ENCODE results near the gene CACNG7. TPM values are rescaled to one million over a fixed set of nuclear protein-coding genes. Genes with fewer than 3 reads are reported as not detected.
A peak's percentile ranks its signal among the peaks of the same experiment; 100 is the strongest.
"Not testable (repeated sequence)": the region's sequence is repeated elsewhere in the genome, so short reads cannot be mapped to it uniquely, and the experiment has no call there.

Gene CACNG7
- not detected for total RNA-seq
- long read RNA-seq, donor 1, result 0 reads
- long read RNA-seq, donor 2, result 0 reads

GRCh38 chr19:53908935-53909415, at the start of gene CACNG7:
TSS of gene CACNG7 (plus strand) at chr19:53909278. CDS start at chr19:53912832, 3,554 bp downstream.
- intact Hi-C loops (cut with DNase I), result no loop called here
- no peak for DNase-seq (ENCODE audit: low spot score)

- no peak for DNase-seq (ENCODE audit: low spot score)
- intact Hi-C loops (cut with DNase I), result no loop called here
These were observed 44.7 kb upstream of the CACNG7 start for GRCh38 chr19:53864308-53864836.

- intact Hi-C loops (cut with DNase I), result no loop called here
- no peak for DNase-seq (ENCODE audit: low spot score)
These were observed 43.6 kb upstream of the CACNG7 start for GRCh38 chr19:53865523-53865917.

- peak; percentile 96 for DNase-seq (ENCODE audit: low spot score)
- intact Hi-C loops (cut with DNase I), result no loop called here
These were observed 42.9 kb upstream of the CACNG7 start for GRCh38 chr19:53865918-53866864.

DNA sequence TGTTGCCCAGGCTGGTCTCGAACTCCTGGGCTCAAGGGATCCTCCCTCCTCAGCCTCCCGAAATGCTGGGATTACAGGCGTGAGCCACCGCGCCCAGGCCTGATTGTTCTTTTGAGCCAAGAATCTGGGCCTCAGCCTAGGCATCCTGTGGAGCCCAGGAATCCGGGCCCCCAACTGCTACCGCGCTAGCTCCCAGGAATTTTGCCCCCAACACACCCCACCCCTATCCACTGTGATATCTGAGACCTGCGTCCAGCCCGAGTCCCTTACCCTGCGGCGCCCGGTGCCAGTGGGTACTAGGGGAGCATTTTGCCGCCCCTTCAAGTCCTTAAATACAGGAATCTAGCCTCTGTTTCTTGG, 42.2 kb upstream of the CACNG7 start:
- intact Hi-C loops (cut with DNase I), result no loop called here
- peak; percentile 84 for DNase-seq (ENCODE audit: low spot score)

- peak; percentile 100 for DNase-seq (ENCODE audit: low spot score)
- intact Hi-C loops (cut with DNase I), result no loop called here
These were observed 41.6 kb upstream of the CACNG7 start, which contains the start of gene MYADM for GRCh38 chr19:53867225-53868090. TSS of gene MYADM (plus strand) at chr19:53867883. CDS start at chr19:53873530, 5,647 bp downstream.

DNA sequence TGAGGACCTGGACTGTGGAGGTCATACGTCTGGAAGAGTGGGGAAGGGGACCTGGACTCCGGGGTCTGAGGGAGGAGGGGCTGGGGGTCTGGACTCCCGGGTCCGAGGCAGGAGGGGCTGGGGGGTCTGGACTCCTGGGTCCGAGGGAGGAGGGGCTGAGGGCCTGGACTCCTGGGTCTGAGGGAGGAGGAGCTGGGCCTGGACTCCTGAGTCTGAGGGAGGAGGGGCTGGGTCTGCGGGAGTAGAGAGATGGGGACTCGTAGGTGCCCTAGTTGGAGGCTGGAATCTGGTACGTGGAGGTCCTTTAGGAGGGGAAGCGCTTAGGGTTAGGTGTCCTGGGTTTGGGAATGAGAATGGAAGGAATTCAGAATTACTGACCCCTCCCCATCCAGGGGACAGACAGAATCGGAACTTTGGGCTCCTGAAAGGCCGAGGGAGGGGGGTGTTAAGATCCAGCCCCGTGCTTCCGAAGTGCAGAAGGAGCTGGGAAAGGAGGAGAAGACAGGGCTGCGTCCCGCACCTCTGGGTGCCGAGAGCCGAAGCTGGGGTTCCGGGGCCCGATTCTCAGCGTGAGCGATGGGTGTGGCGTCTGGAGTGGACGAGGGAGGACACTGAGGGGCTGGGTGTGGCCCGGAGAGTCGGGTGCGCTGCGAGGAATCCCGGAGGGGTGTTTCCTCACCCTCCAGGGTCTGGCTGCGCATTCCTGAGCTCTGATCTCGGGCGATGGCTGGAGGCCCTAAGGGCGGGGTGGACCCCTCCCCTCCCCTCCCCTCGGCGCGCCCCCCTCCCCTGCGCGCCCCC, 40.8 kb upstream of the CACNG7 start:
- DNase-seq (ENCODE audit: low spot score), result peak; percentile 92

DNA sequence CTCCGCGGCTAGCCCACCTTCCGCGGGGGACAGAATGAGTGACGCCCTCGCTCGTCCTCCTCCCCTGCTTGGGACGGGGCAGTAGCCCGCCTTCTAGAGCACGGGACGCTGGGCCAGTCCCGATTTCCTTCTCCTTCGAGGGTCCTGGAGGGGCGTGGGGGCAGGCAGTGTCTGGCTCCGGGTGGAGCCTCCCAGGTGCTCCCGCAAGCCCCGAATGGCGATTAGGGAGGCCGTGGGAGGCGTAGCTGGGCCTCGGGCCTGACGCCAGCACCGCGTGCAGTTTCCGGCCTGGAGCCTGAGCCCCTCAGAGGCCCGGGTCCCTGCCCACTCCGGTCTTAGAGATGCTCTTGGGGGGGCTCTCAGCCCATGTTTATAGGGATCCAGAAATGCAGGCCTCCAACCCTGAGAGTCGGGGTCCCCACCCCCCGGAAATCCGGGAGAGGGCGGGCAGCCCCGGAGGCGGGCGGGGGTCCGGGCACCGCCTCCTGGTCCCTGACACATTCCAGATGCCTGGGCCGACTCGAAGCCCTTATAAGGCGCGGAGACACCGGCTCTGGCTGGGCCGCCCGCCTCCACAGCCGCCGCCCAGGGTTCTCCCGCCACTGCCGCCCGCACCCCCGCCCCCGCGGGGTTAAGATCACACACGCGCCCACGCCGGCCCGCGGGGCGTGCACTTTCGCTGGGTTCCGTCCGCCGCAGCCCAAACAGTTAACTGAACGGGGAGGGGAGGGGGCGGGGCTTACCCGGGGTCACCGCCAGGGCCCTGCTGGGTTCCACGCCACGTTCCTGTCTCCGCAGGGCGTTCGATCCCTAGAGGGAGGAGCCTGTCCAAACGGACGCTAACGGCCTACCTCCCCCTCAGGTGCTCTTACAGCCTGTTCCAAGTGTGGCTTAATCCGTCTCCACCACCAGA, 39.9 kb upstream of the CACNG7 start:
- intact Hi-C loops (cut with DNase I), result no loop called here
- DNase-seq (ENCODE audit: low spot score), result peak; percentile 98

More for the DNA sequence above, 40.8 kb upstream of the CACNG7 start:
- intact Hi-C loops (cut with DNase I), result no loop called here

GRCh38 chr19:53869805-53870484, 39.1 kb upstream of the CACNG7 start:
- DNase-seq (ENCODE audit: low spot score); intact Hi-C loops (cut with DNase I): not testable (repeated sequence)

GRCh38 chr19:53870485-53870844, 38.6 kb upstream of the CACNG7 start:
- no peak for DNase-seq (ENCODE audit: low spot score)
- intact Hi-C loops (cut with DNase I), result no loop called here

GRCh38 chr19:53871454-53871853, 37.6 kb upstream of the CACNG7 start:
- DNase-seq (ENCODE audit: low spot score), result no peak
- intact Hi-C loops (cut with DNase I), result no loop called here

GRCh38 chr19:53872762-53873161, 36.3 kb upstream of the CACNG7 start:
- no peak for DNase-seq (ENCODE audit: low spot score)
- intact Hi-C loops (cut with DNase I), result no loop called here

DNA sequence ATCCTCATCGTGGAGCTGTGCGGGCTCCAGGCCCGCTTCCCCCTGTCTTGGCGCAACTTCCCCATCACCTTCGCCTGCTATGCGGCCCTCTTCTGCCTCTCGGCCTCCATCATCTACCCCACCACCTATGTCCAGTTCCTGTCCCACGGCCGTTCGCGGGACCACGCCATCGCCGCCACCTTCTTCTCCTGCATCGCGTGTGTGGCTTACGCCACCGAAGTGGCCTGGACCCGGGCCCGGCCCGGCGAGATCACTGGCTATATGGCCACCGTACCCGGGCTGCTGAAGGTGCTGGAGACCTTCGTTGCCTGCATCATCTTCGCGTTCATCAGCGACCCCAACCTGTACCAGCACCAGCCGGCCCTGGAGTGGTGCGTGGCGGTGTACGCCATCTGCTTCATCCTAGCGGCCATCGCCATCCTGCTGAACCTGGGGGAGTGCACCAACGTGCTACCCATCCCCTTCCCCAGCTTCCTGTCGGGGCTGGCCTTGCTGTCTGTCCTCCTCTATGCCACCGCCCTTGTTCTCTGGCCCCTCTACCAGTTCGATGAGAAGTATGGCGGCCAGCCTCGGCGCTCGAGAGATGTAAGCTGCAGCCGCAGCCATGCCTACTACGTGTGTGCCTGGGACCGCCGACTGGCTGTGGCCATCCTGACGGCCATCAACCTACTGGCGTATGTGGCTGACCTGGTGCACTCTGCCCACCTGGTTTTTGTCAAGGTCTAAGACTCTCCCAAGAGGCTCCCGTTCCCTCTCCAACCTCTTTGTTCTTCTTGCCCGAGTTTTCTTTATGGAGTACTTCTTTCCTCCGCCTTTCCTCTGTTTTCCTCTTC, 35.1 kb upstream of the CACNG7 start:
- peak; percentile 82 for DNase-seq (ENCODE audit: low spot score)
- intact Hi-C loops (cut with DNase I), result no loop called here

- intact Hi-C loops (cut with DNase I), result no loop called here
- DNase-seq (ENCODE audit: low spot score), result no peak
These were observed 34.5 kb upstream of the CACNG7 start for GRCh38 chr19:53874606-53874990.

GRCh38 chr19:53875602-53876325, 33.3 kb upstream of the CACNG7 start:
- DNase-seq (ENCODE audit: low spot score), result no peak
- intact Hi-C loops (cut with DNase I), result no loop called here

Data from posterior vena cava (tissue), 2 donors.